SK-N-SH (cell line): Measurements from ENCODE around the gene CEP162. TPM values are rescaled to one million over a fixed set of nuclear protein-coding genes. Genes with fewer than 3 reads are reported as not detected.

Experiments
- CTCF ChIA-PET: fragments of 300-600, 350-600 bp; formaldehyde crosslinking; extraction: SDS; loops from one replicate; lab custom pipeline; 2021; lab: Yijun Ruan, JAX
- POLR2A ChIA-PET: fragments of 350-600 bp; sonication (Branson Sonifier 250); formaldehyde crosslinking; extraction: SDS; loops from one replicate; lab custom pipeline; 2020; ENCODE audit warnings: antibody characterized with exemption, inconsistent platforms; lab: Yijun Ruan, JAX
- DNase-seq: peaks from one replicate; pipeline ENCODE4 v3.0.0; 2012
- H2AFZ ChIP-seq: fragments of 200-600 bp; sonication (generic); 2 replicates; pipeline ENCODE4 v1.8.1; 2016; ENCODE audit warnings: antibody characterized with exemption, mild to moderate bottlenecking, low read depth
- H3F3A ChIP-seq: fragments of 200-600 bp; sonication (generic); replicated peaks from 2 replicates; pipeline ENCODE3; 2016; ENCODE audit warnings: antibody characterized with exemption, mild to moderate bottlenecking; ENCODE audit not compliant: insufficient read depth
- H3K27ac ChIP-seq, 2 experiments: fragments of 200-500 bp in 1 of 2; fragments of 200-600 bp in 1 of 2; sonication (Bioruptor generic) in 1 of 2; sonication (generic), shearing (Covaris generic) in 1 of 2; 2 replicates each; pipeline versions ENCODE4 v1.5.1 to v1.6.1; 2014 to 2016; ENCODE audit warnings: low read depth in 2 of 2, inconsistent platforms in 1 of 2, low read length in 1 of 2, mild to moderate bottlenecking in 1 of 2, mixed read lengths in 1 of 2
- H3K27me3 ChIP-seq: fragments of 200-600 bp; sonication (generic), shearing (Covaris generic); 2 replicates; pipeline ENCODE4 v1.6.1; 2016; ENCODE audit warnings: mixed run types; ENCODE audit not compliant: insufficient read depth
- H3K36me3 ChIP-seq, 2 experiments: fragments of 200-500 bp in 1 of 2; fragments of 200-600 bp in 1 of 2; sonication (Bioruptor generic) in 1 of 2; sonication (generic) in 1 of 2; replicated peaks in 1 of 2; 2 replicates each; pipeline versions ENCODE3 to v1.5.1; 2014 to 2016; ENCODE audit warnings: low read length in 1 of 2, mild to moderate bottlenecking in 1 of 2; ENCODE audit not compliant: insufficient read depth in 2 of 2, control insufficient read depth in 1 of 2
- H3K4me1 ChIP-seq, 2 experiments: fragments of 200-500 bp in 1 of 2; fragments of 200-600 bp in 1 of 2; sonication (Bioruptor generic) in 1 of 2; sonication (generic), shearing (Covaris generic) in 1 of 2; 2 replicates each; pipeline versions ENCODE4 v1.5.1 to v1.6.1; 2014 to 2016; ENCODE audit warnings: low read depth in 1 of 2, low read length in 1 of 2, mixed run types in 1 of 2; ENCODE audit not compliant: insufficient read depth in 2 of 2, control insufficient read depth in 1 of 2
- H3K4me2 ChIP-seq: fragments of 200-600 bp; sonication (generic), shearing (Covaris generic); 2 replicates; pipeline ENCODE4 v1.6.1; 2017; ENCODE audit warnings: mixed run types
- H3K4me3 ChIP-seq, 2 experiments: fragments of 200-500 bp in 1 of 2; fragments of 200-600 bp in 1 of 2; sonication (Bioruptor generic) in 1 of 2; sonication (generic), shearing (Covaris generic) in 1 of 2; 2 replicates each; pipeline versions ENCODE4 v1.5.1 to v1.8.1; 2014 to 2016; ENCODE audit warnings: low read depth in 2 of 2, inconsistent platforms in 1 of 2, low read length in 1 of 2, mild to moderate bottlenecking in 1 of 2, mixed read lengths in 1 of 2, moderate library complexity in 1 of 2
- H3K79me2 ChIP-seq: fragments of 200-600 bp; sonication (generic); 2 replicates; pipeline ENCODE4 v1.8.1; 2017; ENCODE audit warnings: mild to moderate bottlenecking; ENCODE audit not compliant: insufficient read depth
- H3K9ac ChIP-seq: fragments of 200-600 bp; sonication (generic); 2 replicates; pipeline ENCODE4 v1.6.1; 2017; ENCODE audit warnings: mixed run types
- H3K9me2 ChIP-seq: fragments of 200-600 bp; sonication (generic); 2 replicates; pipeline ENCODE4 v1.6.1; 2017; ENCODE audit warnings: mixed run types
- H3K9me3 ChIP-seq: fragments of 200-600 bp; sonication (generic); 2 replicates; pipeline ENCODE4 v1.6.1; 2017; ENCODE audit warnings: mixed run types, mild to moderate bottlenecking, moderate library complexity
- H4K20me1 ChIP-seq: fragments of 200-600 bp; sonication (generic); 2 replicates; pipeline ENCODE4 v1.6.1; 2017; ENCODE audit warnings: mild to moderate bottlenecking, mixed run types; ENCODE audit not compliant: insufficient read depth
- CHD2 ChIP-seq: fragments of 150-350 bp; IDR thresholded peaks from 2 replicates; pipeline ENCODE4 v1.6.1; 2018; ENCODE audit warnings: low read length; ENCODE audit not compliant: partially characterized antibody
- CTCF ChIP-seq: fragments of 200-600 bp; sonication (generic); IDR thresholded peaks from 2 replicates; pipeline ENCODE4 v1.6.1; 2017; ENCODE audit warnings: antibody characterized with exemption, mild to moderate bottlenecking, moderate library complexity
- EP300 ChIP-seq, 2 experiments: IDR thresholded peaks; 2 replicates each; pipeline versions ENCODE4 v1.4.0 to v1.6.1; 2012; ENCODE audit warnings: borderline replicate concordance in 1 of 2, low read depth in 1 of 2, low read length in 1 of 2
- FOXJ3 ChIP-seq: sonication (generic); formaldehyde crosslinking; IDR thresholded peaks from 2 replicates; pipeline ENCODE4 v1.5.1; 2020; ENCODE audit warnings: mild to moderate bottlenecking, missing genetic modification reagents
- GABPA ChIP-seq: IDR thresholded peaks from 2 replicates; pipeline ENCODE4 v1.4.0; 2012; ENCODE audit warnings: low read depth, mild to moderate bottlenecking
- JUND ChIP-seq: IDR thresholded peaks from 2 replicates; pipeline ENCODE4 v1.4.0; 2012
- NFIC ChIP-seq: IDR thresholded peaks from 2 replicates; pipeline ENCODE4 v1.4.0; 2012; ENCODE audit warnings: borderline replicate concordance
- NRF1 ChIP-seq: IDR thresholded peaks from 2 replicates; pipeline ENCODE4 v1.6.1; 2012; ENCODE audit warnings: low read depth, mild to moderate bottlenecking, low read length
- REST ChIP-seq: IDR thresholded peaks from 2 replicates; pipeline ENCODE4 v1.6.1; 2012; ENCODE audit warnings: mild to moderate bottlenecking, low read depth, low read length, moderate library complexity
- RXRA ChIP-seq: IDR thresholded peaks from 2 replicates; pipeline ENCODE4 v1.4.0; 2012; ENCODE audit warnings: low read depth, mild to moderate bottlenecking, borderline replicate concordance
- TCF12 ChIP-seq: IDR thresholded peaks from 2 replicates; pipeline ENCODE4 v1.4.0; 2012
- TEAD4 ChIP-seq: IDR thresholded peaks from 2 replicates; pipeline ENCODE4 v1.4.0; 2012; ENCODE audit warnings: mild to moderate bottlenecking, borderline replicate concordance; ENCODE audit not compliant: insufficient read depth
- USF2 ChIP-seq: fragments of 150-350 bp; IDR thresholded peaks from 2 replicates; pipeline ENCODE4 v1.6.1; 2017; ENCODE audit warnings: antibody characterized with exemption, low read length, low read depth, borderline replicate concordance
- WGBS: methylation state at CpG from one replicate; pipeline ENCODE4 v1.1.6; 2017; ENCODE audit warnings: low lambda C conversion rate; 5-methylcytosine and 5-hydroxymethylcytosine counted together
- polyA plus RNA-seq, 3 experiments: library from polyadenylated mRNA; depleted of rRNA; stranded (reverse); fragments of >200 nt; gene quantifications; 2 replicates each; pipeline ENCODE4 v1.2.3, GENCODE V29; 2012

CEP162 gene
- polyA plus RNA-seq, 1 of the 3 experiments (the other 2 are of a cell fraction), result 1.2 TPM

GRCh38 chr6:84260926-84261325, 33.5 kb upstream of the CEP162 start:
- no peak for DNase-seq
- H3K9me2 ChIP-seq, result no peaks in the 10 kb centered on the region
- TF ChIP-seq JUND (no peak), REST (no peak), EP300 (IDR thresholded peaks at IDR 0.05; ENCODE audit: borderline replicate concordance in 1 of 2, low read depth in 1 of 2, low read length in 1 of 2) (no peak), CTCF (no peak), NFIC (no peak), FOXJ3 (CRISPR knock-in tag) (no peak), USF2 (no peak), GABPA (no peak)
- TF ChIP-seq, all 33 proteins: peak for 0
- Histone ChIP-seq H3K9ac (no peak overlapping the region), H3K4me2 (no peak overlapping the region), H3K36me3 (no peaks in the 10 kb centered on the region), H3K4me3 (no peak overlapping the region), H3K27me3 (no peaks in the 10 kb centered on the region; the same call in 1 of the 2 replicates), H3K9me3 (no peaks in the 10 kb centered on the region), H3F3A (no peaks in the 10 kb centered on the region), H3K27ac (no peak overlapping the region), H2AFZ (no peak overlapping the region), H4K20me1 (no peaks in the 10 kb centered on the region), H3K4me1 (peaks cover 0 to 3% of the 10 kb centered on the region in 2 experiments; a peak in 1 of 4 replicates), H3K79me2 (no peaks in the 10 kb centered on the region)
- ChIA-PET CTCF (interaction anchor here (1.0 kb wide), 1 partner anchor 23 kb away, joined by 3 read pairs; no protein-coding TSS in a partner anchor), POLR2A (no interaction called here)
- WGBS, result 33% methylated on average over 3 of the region's 3 CpGs

GRCh38 chr6:84260196-84260595, 32.8 kb upstream of the CEP162 start:
- POLR2A ChIA-PET, result no interaction called here
- H3K9me3 ChIP-seq, result no peaks in the 10 kb centered on the region
- H2AFZ ChIP-seq, result no peak overlapping the region
- CTCF ChIA-PET, result interaction anchor here (0.7 kb wide), 1 partner anchor 33 kb away, joined by 3 read pairs; the partner anchor contains the start of gene CEP162
- H3K27me3 ChIP-seq, result no peaks in the 10 kb centered on the region; the same call in 1 of the 2 replicates
- H3K9me2 ChIP-seq, result no peaks in the 10 kb centered on the region
- WGBS, result 32% methylated on average over 4 of the region's 4 CpGs
- no peak for TF ChIP-seq CTCF
- TF ChIP-seq NRF1, result no peak
- no peak for TF ChIP-seq EP300 (IDR thresholded peaks at IDR 0.05; ENCODE audit: borderline replicate concordance in 1 of 2, low read depth in 1 of 2, low read length in 1 of 2)
- no peak for TF ChIP-seq TCF12
- no peak for TF ChIP-seq NFIC
- no peak for TF ChIP-seq TEAD4
- TF ChIP-seq CHD2, result no peak
- TF ChIP-seq RXRA, result no peak
- TF ChIP-seq, all 33 proteins: peak for 0
- H3K4me1 ChIP-seq, result peaks cover 0 to 3% of the 10 kb centered on the region in 2 experiments; a peak in 1 of 4 replicates
- H3F3A ChIP-seq, result no peaks in the 10 kb centered on the region
- H3K4me3 ChIP-seq, result no peak overlapping the region
- no peaks in the 10 kb centered on the region for H4K20me1 ChIP-seq
- no peaks in the 10 kb centered on the region for H3K79me2 ChIP-seq
- H3K9ac ChIP-seq, result no peak overlapping the region
- H3K27ac ChIP-seq, result no peak overlapping the region
- H3K36me3 ChIP-seq, result no peaks in the 10 kb centered on the region
- no peak for DNase-seq
- H3K4me2 ChIP-seq, result no peak overlapping the region
